CD14-positive monocyte (primary cell): ENCODE results near the gene CLTCL1. TPM values are rescaled to one million over a fixed set of nuclear protein-coding genes. Genes with fewer than 3 reads are reported as not detected.

Experiments used
- DNase-seq, 3 donors: peaks; one replicate each; pipeline ENCODE4 v3.0.0-alpha.2; 2011 to 2022
- H2AFZ ChIP-seq: 2 replicates; pipeline ENCODE4 v1.6.0; 2012; ENCODE audit warnings: mild to moderate bottlenecking, low read depth, low read length, inconsistent platforms; ENCODE audit not compliant: insufficient read depth, poor library complexity, severe bottlenecking
- H3K27ac ChIP-seq, 2 donors: 1 replicate in 1 of 2; 2 replicates in 1 of 2; pipeline ENCODE4 v1.5.1; 2012 to 2013; ENCODE audit warnings: low read length in 2 of 2, control low read depth in 1 of 2, inconsistent platforms in 1 of 2, low read depth in 1 of 2, mild to moderate bottlenecking in 1 of 2
- H3K27me3 ChIP-seq, 2 donors: one replicate each; pipeline versions ENCODE4 v1.6.0 to v1.6.1; 2011 to 2013; ENCODE audit warnings: low read length in 2 of 2; ENCODE audit not compliant: control insufficient read depth in 2 of 2, insufficient read depth in 2 of 2
- H3K36me3 ChIP-seq, 2 donors: replicated peaks in 1 of 2; 1 replicate in 1 of 2; 2 replicates in 1 of 2; pipeline versions ENCODE4 v1.5.1 to v1.6.1; 2012 to 2013; ENCODE audit warnings: low read length in 2 of 2, control low read depth in 1 of 2, inconsistent platforms in 1 of 2, mild to moderate bottlenecking in 1 of 2; ENCODE audit not compliant: insufficient read depth in 2 of 2, control insufficient read depth in 1 of 2
- H3K4me1 ChIP-seq, 2 donors: 1 replicate in 1 of 2; 2 replicates in 1 of 2; pipeline versions ENCODE4 v1.5.1 to v1.6.1; 2012 to 2013; ENCODE audit warnings: low read length in 2 of 2, control low read depth in 1 of 2, inconsistent platforms in 1 of 2, mild to moderate bottlenecking in 1 of 2, moderate library complexity in 1 of 2; ENCODE audit not compliant: insufficient read depth in 2 of 2, control insufficient read depth in 1 of 2
- H3K4me2 ChIP-seq: replicated peaks from 2 replicates; pipeline ENCODE3; 2012; ENCODE audit warnings: low read length, moderate library complexity, mild to moderate bottlenecking; ENCODE audit not compliant: poor library complexity, severe bottlenecking; ENCODE audit errors: extremely low read depth
- H3K4me3 ChIP-seq, 3 experiments: fragments of 200-600 bp in 1 of 3; sonication (generic) in 1 of 3; replicated peaks in 1 of 3; 1 replicate in 2 of 3; 2 replicates in 1 of 3; pipeline ENCODE4 v1.5.1; 2011 to 2013; ENCODE audit warnings: low read length in 3 of 3, mild to moderate bottlenecking in 3 of 3, control low read depth in 2 of 3, low read depth in 2 of 3, inconsistent platforms in 1 of 3, moderate library complexity in 1 of 3
- H3K79me2 ChIP-seq: 2 replicates; pipeline ENCODE4 v1.6.0; 2012; ENCODE audit warnings: mild to moderate bottlenecking, control low read depth, inconsistent platforms, low read length, moderate library complexity; ENCODE audit not compliant: insufficient read depth
- H3K9ac ChIP-seq: 2 replicates; pipeline ENCODE4 v1.6.0; 2017; ENCODE audit warnings: low read length, mild to moderate bottlenecking; ENCODE audit not compliant: insufficient read depth, poor library complexity, severe bottlenecking
- H3K9me3 ChIP-seq, 2 donors: replicated peaks in 1 of 2; 1 replicate in 1 of 2; 2 replicates in 1 of 2; pipeline versions ENCODE4 v1.5.1 to v1.6.1; 2012 to 2013; ENCODE audit warnings: low read length in 2 of 2, control low read depth in 1 of 2; ENCODE audit not compliant: control insufficient read depth in 1 of 2, insufficient read depth in 1 of 2
- H4K20me1 ChIP-seq: 2 replicates; pipeline ENCODE4 v1.6.0; 2012; ENCODE audit warnings: mild to moderate bottlenecking, low read length, control low read depth, moderate library complexity; ENCODE audit not compliant: insufficient read depth
- H3K27ac Mint-ChIP-seq, 7 donors: one replicate each; pipeline ENCODE4 v1.8.0; 2020; ENCODE audit warnings: mild to moderate bottlenecking in 7 of 7, mixed read lengths in 7 of 7, moderate library complexity in 6 of 7, inconsistent platforms in 2 of 7
- H3K27me3 Mint-ChIP-seq, 3 donors: one replicate each; pipeline ENCODE4 v1.8.0; 2021 to 2022; ENCODE audit warnings: low read depth in 3 of 3, mild to moderate bottlenecking in 3 of 3, mixed read lengths in 3 of 3, moderate library complexity in 3 of 3, inconsistent platforms in 1 of 3
- H3K36me3 Mint-ChIP-seq, 2 donors: one replicate each; pipeline ENCODE4 v1.8.0; 2020; ENCODE audit warnings: mixed read lengths in 2 of 2, inconsistent platforms in 1 of 2, mild to moderate bottlenecking in 1 of 2
- H3K4me1 Mint-ChIP-seq: one replicate; pipeline ENCODE4 v1.8.0; 2020; ENCODE audit warnings: mild to moderate bottlenecking, mixed read lengths
- H3K4me3 Mint-ChIP-seq, 2 donors: one replicate each; pipeline ENCODE4 v1.8.0; 2020; ENCODE audit warnings: mild to moderate bottlenecking in 2 of 2, mixed read lengths in 2 of 2, moderate library complexity in 1 of 2
- H3K9me3 Mint-ChIP-seq, 7 donors: one replicate each; pipeline ENCODE4 v1.8.0; 2020 to 2022; ENCODE audit warnings: mixed read lengths in 7 of 7, mild to moderate bottlenecking in 6 of 7, moderate library complexity in 6 of 7, inconsistent platforms in 2 of 7
- CTCF ChIP-seq: fragments of 200-600 bp; IDR thresholded peaks from one replicate; pipeline ENCODE4 v1.8.0; 2022; ENCODE audit warnings: antibody characterized with exemption, mild to moderate bottlenecking
- WGBS: methylation state at CpG from one replicate; pipeline ENCODE4 v1.1.5; 2013; ENCODE audit warnings: missing lambda C conversion rate; ENCODE audit not compliant: insufficient coverage; 5-methylcytosine and 5-hydroxymethylcytosine counted together
- intact Hi-C, 2 donors: fragments of 100-400 bp; cut with micrococcal nuclease; formaldehyde crosslinking; loops; one replicate each; pipeline versions ENCODE4 v1.15.0 to v1.15.1; 2023
- polyA plus RNA-seq, 3 donors: library from polyadenylated mRNA; depleted of rRNA in 1 of 3; unstranded in 2 of 3; stranded (reverse) in 1 of 3; fragments of 300-500 nt in 2 of 3; fragments of >200 nt in 1 of 3; fragmentation: Illumina TruSeq in 2 of 3; gene quantifications; 1 replicate in 2 of 3; 2 replicates in 1 of 3; pipeline ENCODE4 v1.2.3, GENCODE V29; 2012 to 2021

The CLTCL1 gene
- polyA plus RNA-seq, 3 donors = 5.1 to 17.0 (median 6.1) TPM

- Histone ChIP-seq H3K9me3 (no peaks in the 10 kb centered on the region), H4K20me1 (no peaks in the 10 kb centered on the region), H3K27me3 (no peaks in the 10 kb centered on the region), H3K36me3 (no peaks in the 10 kb centered on the region), H3K27ac (no peak overlapping the region), H3K79me2 (no peaks in the 10 kb centered on the region), H3K9ac (no peak overlapping the region), H3K4me2 (no peak overlapping the region), H3K4me3 (no peak overlapping the region), H2AFZ (no peak overlapping the region), H3K4me1 (no peaks in the 10 kb centered on the region)
- TF ChIP-seq CTCF = no peak
- 94% methylated on average over 5 of the region's 7 CpGs for WGBS
- Mint-ChIP-seq H3K4me3 (no peak overlapping the region), H3K27me3 (peaks cover 0 to 4% (median 1%) of the 10 kb centered on the region in 3 donors), H3K27ac (no peak overlapping the region), H3K9me3 (peaks cover 0 to 4% (median 0%) of the 10 kb centered on the region in 7 donors), H3K36me3 (no peaks in the 10 kb centered on the region), H3K4me1 (no peaks in the 10 kb centered on the region)
- intact Hi-C loops = no loop called here
- no peak for DNase-seq
Observed at GRCh38 chr22:19275513-19275912, 16.0 kb downstream of the CLTCL1 start.

DNA sequence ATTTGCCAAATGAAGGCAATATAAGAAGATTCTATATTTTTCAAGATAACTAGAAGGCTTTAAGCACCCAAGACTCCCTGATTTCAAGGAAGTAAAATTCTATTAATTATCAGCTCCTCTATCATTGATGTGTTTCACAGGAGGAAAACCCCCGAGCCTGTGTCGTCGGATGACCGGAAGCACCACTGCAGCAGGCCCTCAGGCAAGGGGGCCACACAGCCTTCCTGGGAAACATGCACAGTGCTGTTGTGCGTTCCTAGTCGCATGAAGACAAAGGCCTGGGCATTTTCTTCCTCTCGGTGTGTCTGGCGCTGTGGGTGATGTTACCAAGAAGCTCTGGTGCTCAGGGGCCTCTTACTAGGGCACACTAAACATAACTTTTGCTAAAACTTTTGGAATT, 16.4 kb downstream of the CLTCL1 start:
- DNase-seq = no peak
- Histone ChIP-seq H3K27me3 (no peaks in the 10 kb centered on the region), H3K9ac (no peak overlapping the region), H2AFZ (no peak overlapping the region), H3K4me3 (no peak overlapping the region), H3K36me3 (no peaks in the 10 kb centered on the region), H3K79me2 (no peaks in the 10 kb centered on the region), H3K4me1 (no peaks in the 10 kb centered on the region), H3K9me3 (no peaks in the 10 kb centered on the region), H4K20me1 (no peaks in the 10 kb centered on the region), H3K27ac (no peak overlapping the region), H3K4me2 (no peak overlapping the region)
- H3K4me3 Mint-ChIP-seq = no peak overlapping the region
- H3K4me1 Mint-ChIP-seq = no peaks in the 10 kb centered on the region
- intact Hi-C loops = no loop called here
- peaks cover 0 to 6% (median 1%) of the 10 kb centered on the region in 3 donors for H3K27me3 Mint-ChIP-seq
- no peak for TF ChIP-seq CTCF
- peaks cover 0 to 5% (median 0%) of the 10 kb centered on the region in 7 donors for H3K9me3 Mint-ChIP-seq
- WGBS = 98% methylated on average over 5 of the region's 8 CpGs
- H3K27ac Mint-ChIP-seq = no peak overlapping the region
- peaks cover 0 to 2% of the 10 kb centered on the region in 2 donors for H3K36me3 Mint-ChIP-seq
